ENCODE data around the gene IL23A.

DNA sequence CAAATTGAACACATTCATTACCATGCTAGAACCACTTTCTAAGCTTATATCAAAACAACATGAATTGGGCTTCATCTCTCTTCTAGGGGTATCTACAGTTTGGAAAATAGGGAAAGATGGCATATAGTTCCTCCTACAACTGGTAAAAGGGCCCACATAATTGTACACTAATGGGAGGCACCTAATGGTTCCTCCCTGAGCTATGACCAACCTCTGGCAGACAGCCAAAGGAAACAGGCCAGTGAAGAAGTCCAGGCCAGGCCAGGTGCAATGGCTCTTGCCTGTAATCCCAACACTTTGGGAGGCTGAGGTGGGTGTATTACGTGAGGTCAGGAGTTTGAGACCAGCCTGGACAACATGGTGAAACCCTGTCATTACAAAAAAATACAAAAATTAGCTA lies 47.2 kb downstream of the IL23A start:
- TF ChIP-seq, protein P1, sequence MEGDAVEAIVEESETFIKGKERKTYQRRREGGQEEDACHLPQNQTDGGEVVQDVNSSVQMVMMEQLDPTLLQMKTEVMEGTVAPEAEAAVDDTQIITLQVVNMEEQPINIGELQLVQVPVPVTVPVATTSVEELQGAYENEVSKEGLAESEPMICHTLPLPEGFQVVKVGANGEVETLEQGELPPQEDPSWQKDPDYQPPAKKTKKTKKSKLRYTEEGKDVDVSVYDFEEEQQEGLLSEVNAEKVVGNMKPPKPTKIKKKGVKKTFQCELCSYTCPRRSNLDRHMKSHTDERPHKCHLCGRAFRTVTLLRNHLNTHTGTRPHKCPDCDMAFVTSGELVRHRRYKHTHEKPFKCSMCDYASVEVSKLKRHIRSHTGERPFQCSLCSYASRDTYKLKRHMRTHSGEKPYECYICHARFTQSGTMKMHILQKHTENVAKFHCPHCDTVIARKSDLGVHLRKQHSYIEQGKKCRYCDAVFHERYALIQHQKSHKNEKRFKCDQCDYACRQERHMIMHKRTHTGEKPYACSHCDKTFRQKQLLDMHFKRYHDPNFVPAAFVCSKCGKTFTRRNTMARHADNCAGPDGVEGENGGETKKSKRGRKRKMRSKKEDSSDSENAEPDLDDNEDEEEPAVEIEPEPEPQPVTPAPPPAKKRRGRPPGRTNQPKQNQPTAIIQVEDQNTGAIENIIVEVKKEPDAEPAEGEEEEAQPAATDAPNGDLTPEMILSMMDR (IDR thresholded peaks at IDR 0.05; ENCODE audit: low read depth, low read length, poor library complexity, severe bottlenecking): no peak
- no peak for TF ChIP-seq EZH2phosphoT487 (IDR thresholded peaks at IDR 0.05; ENCODE audit: borderline replicate concordance, low read length)
